HG02759 (cell line): Measurements from ENCODE around the gene TMEM86A.

Source experiments
- ATAC-seq: cut with Tn5 transposase; IDR thresholded peaks from one replicate; pipeline ENCODE4 v1.9.1; 2021; ENCODE audit warnings: mild to moderate bottlenecking, moderate library complexity; ENCODE audit not compliant: unreplicated experiment

TMEM86A gene

DNA sequence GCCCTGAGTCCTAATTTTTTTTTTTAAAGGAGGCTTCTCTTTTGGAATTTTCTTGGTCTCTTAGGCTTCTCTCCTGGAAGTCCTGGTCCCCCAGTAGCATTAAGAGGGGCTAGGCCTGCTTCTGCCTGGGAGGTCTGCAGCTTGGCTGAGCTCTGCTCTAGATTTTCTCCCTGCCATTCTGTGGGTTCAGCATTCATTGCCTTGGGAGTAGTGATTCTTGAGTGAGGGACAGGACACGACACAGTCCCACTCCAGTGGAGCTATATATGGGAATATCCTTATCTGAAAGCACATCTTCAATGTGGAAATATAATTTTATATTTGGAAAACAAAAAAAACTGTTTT is 23.7 kb downstream of the TMEM86A start:
- peak; percentile 13 for ATAC-seq

DNA sequence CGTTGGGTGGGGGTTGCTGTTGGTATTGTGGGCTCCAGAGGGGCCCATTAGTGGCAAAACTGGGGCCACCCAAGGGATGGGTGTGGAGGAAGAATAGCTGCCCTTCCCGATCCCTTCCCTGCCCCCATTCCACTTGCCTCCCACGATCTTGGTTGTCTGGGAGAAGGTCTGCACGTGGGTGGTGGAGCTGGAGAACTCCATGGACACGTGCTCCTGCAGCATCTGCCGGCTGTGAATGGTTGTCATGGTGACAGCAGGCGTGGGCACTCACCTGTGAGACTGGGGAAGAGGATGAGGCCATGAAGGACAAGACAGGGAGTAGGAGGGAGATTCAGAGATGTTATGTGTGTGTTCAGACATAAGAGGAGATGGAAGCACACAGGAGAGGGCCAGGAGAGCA is 25.4 kb downstream of the TMEM86A start:
- no peak for ATAC-seq

DNA sequence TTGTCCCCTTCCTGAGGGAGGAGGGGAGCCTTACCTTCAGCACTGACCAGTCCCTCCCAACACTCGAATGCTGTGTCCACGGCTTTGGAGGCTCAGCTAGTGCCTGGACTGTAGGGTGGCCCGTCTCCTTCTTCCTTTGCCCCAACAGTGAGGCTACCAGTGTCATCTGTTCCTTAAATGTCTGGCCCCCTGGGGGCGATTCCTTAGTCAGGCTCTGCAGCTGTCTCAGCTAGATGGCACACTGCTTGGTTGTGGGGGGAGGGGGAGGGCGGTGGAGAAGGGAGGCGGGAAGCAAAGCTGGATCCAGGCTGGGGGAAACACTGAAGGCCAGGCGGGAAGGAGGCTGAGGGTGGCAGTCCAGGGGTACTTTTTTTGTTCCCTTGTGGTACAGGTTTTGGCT is 27.5 kb downstream of the TMEM86A start, which contains the start of gene IGSF22:
IGSF22 (minus strand) TSS at position 149 of the 400 bp plus-strand sequence. CDS start 1,952 bp downstream, outside the sequence.
- ATAC-seq = no peak

DNA sequence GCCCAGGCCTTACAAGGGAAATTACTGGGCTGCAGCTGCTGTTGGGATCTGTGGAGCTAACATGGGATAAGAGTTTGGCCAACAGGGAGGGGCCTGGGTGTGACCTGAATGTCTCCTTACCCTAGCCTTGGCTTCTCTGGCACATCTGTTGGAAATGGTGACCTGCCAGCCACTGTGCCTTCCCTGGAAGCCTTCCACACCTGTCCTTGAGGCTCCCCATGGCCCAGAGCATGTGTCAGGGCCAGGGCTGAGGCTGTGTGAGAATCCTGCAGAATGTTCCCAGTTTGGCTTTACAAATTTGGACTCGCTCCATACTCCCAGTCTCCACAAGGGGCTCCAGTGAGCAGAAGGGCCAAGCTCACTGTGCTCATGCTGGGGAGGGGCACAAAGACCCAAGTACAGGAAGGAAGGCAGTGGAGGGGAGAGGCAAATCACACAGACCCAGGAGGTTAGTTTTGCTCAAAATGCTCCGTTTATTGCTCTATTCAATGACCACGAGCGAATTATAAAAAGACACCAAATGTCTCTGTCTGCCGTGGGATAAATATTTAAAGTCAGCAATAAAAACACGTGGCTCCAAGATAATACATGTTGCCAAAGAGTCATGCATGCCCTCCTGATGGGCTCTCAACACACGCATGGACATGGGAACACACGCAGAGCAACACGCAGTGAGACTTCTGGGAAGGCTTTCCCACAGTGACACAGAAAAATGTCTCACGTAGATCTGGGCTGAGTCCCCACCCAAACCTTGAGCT is 29.1 kb downstream of the TMEM86A start:
- peak; percentile 54 for ATAC-seq

DNA sequence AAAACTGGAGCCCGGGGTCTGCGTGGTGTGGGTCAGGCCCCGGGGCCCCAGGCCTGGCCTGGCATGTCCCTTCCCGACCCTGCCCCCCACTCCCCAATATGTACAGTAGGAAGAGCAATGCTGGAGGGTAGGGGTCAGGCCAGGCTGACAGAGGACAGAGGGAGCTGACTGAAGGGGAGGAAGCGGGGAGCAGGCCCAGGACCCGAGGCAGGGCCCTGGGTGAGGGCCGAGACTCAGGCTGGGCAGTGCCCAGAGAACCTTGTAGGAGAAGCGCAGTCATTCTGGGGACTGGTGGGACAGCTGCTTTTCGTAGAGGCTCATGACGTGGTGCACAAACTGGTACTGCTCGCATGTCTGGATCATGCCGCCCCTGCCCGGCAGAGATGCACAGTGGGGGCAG is 30.1 kb downstream of the TMEM86A start:
- ATAC-seq = no peak

DNA sequence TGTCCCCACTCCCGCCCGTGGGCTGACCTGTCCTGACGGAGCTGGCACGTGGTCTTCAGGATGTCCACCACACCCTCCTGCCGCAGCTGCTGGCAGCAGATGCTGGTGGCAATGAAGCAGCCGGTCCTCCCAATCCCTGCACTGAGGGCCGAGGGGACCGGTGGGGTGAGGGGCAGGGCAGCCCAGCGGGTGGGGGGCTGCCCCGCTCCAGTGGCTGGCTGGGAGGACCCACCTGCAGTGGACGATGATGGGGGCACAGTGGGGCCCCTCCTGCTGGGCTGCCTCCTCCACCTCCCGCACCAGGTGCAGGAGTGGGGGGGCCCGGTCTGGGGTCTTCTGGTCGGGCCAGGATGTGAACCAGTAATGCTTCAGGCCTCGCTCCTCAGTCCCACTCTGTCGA is 30.8 kb downstream of the TMEM86A start:
- no peak for ATAC-seq

DNA sequence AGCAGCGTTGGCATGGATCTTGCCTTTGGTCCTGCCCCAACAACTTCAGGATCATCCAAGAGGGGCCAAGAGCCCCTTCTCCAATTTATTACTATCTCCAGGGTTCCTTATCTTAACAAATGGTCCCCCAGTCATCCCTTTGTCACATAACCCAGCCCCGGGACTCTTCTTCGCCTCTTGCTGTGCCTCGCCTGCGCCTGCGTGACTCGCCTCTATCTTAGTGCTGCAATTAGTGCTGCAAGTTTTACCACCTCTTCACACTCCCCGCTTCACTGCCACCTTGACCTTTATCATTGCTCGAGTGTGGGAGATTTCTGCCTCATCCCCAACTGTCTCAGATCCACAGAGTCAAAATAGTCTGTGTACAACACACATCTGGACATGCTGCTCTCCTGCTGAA is 31.4 kb downstream of the TMEM86A start:
- no peak for ATAC-seq

DNA sequence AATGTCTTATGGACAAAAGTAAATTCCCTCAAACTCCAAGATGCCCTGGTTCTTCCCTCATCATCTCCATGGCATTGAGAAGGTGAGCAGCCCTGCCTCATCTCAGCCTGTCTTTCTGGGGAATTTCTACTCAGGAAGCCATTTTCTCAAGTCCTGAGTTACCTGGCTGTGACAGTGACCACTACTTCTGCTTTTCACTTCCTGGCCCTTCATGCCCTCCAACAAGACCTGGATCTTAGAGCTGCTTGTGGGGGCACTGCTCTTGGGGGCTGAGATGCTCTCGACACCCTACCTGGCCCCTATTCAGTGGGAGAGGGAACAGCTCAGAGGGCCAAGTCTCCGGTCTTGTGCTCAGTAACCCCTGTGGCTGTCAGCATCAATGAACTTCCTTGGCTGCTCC is 32.9 kb downstream of the TMEM86A start:
- no peak for ATAC-seq

DNA sequence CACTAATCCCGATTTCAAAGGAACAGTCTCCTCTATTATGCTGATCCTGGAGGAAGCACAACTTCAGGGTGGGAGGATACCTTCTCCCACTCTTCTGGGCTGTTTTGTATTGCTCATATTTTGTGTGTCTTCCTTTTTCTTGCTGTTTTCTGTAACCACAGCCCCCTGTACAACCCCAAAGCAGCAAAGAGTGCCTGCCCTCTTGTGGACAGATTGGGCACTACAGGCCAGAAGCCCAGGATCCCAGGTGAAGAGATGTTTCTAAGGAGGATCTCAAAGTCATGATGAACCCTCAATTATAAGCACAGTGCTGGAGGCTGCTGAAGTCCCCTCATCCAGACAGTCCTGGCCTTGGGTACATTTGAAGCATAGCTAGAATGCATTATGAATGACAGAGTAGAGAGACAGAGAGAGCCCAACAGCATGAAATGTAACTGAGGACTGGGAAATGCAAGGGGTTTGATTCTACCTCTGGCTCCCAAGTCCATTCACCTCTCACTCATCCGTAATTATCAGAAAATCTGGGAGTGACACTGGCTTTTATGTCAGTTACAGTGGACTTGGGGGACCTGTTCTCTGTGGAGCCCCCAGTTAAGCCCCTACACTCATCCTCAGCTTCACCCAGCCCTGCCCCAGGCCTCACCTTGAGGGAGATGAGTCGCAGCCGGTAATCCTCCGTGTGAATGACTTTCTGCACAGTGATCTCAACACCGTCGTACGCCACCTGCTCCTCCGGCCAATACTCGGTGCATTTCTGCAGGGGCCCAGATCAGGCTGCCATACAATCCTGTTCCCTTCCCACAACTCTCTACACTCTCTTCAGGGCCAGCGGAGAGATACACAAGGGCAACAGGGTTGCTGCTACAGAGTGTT is 33.6 kb downstream of the TMEM86A start:
- ATAC-seq = no peak

DNA sequence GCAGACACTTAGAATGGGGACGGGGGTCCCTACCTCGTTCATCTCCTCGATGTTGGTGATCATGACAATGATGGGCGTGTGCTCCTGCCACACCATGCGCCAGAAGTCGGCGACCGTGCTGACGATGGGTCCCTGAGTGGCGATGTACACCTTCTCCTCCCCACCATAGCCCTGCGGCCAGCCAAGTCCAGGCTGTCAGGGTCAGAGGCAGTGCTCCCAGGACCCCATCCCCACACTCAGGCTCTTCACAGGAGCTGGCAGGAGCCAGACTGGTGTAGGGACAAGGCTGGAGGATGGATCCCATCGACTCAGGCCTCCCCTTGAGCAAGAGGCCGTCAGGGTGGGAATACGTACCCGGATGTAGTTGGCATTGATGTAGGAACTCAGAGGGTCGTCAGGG is 34.6 kb downstream of the TMEM86A start:
- no peak for ATAC-seq

DNA sequence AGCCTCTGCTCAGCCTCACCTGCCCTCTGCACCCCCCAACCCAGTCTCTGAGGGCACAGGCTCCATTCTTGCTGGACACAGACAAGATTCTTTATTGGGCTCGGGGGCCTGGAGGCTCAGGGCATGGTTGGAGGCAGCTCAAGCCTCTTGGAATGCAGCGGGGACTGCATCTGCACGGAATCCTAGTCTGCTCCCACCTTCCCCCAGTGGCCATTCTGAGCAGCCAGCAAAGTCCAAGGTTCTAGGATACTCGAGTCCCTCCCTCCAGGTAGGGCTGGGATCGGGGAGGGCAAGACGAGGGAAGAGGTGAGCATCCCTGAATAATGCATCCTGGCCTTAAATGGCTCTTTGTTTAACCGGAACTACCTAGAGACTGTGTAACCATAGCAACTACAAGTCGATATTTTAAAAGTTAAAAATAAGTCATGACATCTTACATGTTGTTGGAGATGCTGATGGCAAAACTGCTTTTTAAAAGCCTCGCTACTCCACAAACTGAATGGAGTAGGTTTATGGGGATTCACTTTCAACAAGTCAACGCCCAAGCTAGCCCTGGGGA is 38.1 kb downstream of the TMEM86A start:
- no peak for ATAC-seq

DNA sequence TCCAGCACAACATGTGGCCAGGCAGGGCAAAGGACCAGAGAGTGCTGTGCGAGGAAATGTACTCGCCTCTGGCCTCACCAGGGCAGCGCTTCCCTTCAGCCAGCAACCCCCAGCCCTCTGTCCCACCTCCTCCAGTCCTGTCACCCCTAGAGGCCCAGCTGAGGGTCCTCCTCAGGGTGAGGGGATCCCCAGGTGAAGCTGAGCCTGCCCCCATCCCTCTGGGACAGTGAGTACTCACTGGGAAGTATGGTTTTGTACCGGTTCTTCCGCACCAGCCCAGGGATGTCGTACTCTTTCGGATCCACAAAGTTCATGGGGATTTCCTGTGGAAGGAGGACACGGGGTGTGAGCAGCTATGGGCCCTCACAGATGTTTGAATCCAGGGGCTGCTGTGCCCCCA is 39.1 kb downstream of the TMEM86A start:
- ATAC-seq = no peak

DNA sequence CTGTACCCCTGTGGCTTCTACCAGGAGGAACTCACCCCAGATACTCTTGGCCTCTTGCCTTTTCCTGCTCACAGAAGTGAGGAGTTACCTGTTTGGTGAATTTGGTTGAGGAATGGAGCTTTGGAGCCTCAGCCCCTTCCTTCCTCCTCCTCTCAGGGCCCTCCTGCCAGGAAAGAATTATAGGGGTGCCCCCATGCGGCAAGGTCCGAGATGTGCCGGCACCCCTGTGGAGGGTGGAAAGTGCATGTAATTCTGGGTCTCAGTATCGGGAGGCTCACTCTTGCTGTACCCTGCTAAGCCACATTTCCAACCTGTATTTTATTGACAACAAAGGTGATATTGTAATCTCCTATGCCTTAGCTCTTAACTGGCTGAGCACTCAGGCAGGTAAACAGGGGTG is 41.1 kb downstream of the TMEM86A start:
- no peak for ATAC-seq

DNA sequence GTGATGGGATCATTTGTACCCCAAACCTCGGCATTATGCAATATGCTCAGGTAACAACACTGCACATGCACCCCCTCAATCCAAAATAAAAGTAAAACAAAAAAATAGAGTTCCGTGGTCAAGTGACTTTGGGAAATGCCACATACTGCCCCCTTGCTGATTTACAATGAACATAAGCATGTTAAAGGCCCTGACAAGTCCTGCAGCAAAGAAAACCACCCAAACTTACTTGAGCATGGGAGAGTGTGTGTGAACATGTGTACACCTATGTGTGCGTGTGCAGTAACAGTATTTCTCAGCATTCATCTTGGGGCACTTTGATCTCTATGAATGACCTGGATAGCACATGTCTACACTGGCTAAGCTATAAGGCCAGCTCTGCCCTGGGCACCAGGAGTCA is 43.2 kb downstream of the TMEM86A start:
- no peak for ATAC-seq

DNA sequence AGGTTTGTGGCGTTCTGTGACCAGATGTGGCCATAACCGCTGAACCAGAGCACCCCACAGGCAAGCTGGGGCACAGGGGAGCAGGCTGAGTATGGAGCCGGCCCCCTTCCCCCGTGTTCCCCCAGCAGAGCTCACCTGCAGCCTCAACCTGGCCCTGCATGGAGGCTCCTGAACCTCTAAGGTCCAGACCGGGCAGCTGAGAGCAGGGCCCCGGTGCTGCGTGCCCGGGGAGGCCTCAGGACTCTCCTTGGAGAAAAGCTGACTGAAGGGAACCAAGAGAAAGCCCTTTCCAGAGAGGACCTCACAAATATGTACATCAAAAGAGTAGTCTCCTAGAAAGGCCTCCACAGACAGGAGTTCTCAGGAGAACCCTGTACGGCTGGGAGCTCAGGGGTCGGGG is 44.8 kb downstream of the TMEM86A start:
- ATAC-seq = no peak

DNA sequence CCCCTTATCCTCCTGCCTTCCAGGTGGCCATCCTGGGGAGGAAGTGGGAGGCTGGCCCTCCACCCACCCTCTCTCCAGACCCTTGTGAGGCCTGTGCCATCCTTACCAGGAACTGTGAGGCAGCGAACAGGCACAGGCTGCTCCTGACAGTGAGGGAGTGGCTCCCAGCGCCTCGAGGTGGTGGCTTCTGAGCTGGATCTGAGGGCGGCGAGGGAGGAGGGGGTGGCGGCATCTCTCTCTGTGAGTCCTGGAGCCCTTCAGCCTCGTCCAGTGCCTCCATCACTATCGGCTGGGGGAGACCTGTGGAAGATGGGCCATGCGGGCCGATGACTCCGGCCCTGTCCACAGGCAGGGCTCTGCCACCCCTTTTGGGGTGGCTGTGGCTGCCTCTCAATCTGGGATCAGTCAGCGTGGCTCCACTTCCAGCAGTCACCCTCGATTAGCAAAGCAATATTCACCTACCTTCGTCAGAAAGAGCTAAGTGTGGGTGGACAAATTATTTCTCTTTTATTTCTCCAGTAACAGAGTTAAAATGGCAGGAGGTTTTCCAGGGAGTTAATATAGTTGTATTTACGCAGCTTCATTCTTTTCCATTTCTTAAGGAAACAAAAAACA is 45.4 kb downstream of the TMEM86A start:
- ATAC-seq = no peak

DNA sequence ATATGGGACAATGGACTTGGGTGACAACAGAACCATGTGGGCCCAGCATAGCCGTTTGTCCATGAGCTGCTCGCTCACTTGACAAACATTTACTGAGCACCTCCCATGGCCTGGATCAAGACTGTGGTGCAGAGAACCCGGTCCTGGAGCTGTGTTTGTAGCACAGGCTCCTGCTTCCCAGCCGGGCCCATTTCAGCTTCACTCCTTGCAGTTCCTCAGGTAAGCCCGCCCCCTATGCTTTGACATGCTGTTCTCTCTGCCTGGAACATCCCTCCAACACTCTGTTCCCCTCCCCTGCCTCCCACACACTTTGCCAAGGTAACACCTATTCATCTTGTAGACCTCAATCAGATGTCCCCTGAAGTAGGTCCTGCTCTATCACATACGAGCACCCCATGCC is 46.7 kb downstream of the TMEM86A start:
- ATAC-seq = no peak

DNA sequence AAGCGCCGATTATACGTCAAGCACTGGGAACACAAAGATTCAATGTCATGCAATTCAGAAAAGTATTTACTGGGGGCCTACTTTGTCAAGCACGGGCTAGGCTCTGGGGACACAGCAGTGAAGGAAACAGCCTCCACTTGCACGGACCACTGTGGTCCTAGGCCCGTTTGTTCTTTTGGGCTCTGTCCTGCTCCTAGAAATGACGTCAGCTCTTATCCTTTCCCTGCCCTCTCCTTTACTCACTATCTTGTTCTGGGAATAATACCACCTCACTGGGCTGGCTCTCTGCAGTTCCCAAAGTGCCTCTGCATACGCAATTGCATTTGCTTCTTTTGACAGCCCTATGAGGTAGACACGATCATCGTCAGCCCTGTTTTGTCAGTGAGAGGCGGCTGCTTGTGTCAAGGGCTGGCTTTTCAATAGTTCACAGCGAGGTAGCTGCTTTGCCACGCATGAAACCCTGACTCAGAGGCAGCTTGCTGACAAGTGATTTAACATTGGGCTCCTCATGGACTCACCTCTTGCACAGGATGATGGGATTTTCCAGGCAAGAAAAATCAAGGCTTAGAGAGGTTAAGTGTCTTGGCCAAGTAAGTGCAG is 50.3 kb downstream of the TMEM86A start:
- ATAC-seq = no peak

DNA sequence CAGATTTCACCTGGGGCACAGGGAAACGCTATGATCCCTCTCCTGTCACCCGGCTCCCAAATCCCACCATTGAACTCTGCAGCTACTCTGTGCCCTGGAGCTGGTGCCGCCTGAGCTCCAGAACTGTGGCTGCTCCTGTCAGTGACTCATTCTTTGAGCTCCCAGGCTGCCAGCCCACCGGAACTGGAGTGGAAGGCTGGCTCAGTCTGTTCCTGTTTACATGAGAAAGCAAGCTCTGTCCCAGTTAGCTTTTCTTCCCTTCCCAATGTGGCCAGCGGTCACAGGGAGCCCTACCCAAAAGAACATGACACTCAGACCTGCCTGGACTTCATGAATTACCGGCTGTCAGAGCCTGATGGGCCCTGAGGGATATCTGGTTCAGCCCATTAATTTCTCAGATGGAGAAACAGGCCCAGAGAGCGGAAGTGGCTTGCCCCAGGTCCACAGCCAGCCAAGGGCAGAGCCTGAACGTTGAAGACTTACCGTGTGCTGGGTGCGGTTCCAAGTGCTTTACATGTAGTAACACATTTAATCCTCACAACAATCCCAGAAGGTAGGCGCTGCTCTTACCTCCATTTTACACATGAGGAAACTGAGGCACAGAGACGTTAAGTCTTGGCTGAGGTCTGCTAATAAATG is 51.2 kb downstream of the TMEM86A start:
- ATAC-seq = no peak

DNA sequence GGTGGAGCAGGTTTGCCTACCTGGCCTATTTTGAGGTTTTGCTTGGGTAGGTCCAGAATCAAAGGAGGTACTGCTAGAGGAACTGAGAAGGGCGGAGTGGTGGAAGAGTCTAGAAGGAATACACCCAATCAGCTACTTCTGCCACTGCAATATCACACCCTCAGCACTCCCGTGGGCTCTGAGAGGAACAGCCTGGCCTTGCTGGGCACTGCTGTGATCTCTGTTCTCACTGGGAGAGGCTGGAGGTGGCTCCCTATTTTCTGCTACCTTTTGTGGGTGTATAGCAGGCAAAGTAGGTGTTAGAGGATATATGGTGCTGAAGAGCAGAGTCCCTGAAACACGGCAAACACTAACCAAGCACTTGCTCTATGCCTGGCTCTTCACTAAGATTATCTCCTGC is 52.4 kb downstream of the TMEM86A start:
- ATAC-seq = no peak

DNA sequence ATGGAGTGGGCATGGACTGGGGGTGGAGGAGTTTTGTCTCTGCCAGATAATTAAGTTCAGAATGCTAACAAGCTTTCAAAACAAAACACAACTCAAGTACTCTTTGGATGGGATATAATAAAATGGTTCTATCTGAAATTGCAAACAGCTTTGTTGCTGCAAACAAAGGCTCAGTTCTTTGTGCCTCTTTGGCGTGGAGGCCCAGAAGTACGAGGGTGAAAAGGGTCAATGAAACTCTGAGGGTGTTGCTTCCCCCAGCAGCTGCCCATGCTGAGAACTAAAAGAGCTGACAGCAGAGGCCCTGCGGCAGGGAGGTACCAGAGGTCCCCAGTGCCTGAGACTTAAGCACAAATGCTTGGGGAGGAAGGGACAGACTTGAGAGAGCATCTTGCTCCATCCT is 53.9 kb downstream of the TMEM86A start:
- no peak for ATAC-seq
